HL-60/S4 treated with phorbol 12-myristate 13-acetate at 8.2 ng/mL for 4 days and 3 days (cell line): ENCODE measurements around the gene DNMBP.
"Not testable (repeated sequence)": the region's sequence is repeated elsewhere in the genome, so short reads cannot be mapped to it uniquely, and the experiment has no call there.

ENCODE experiments used
- in situ Hi-C: fragments of 300-500 bp; cut with MboI; formaldehyde crosslinking; loops from 2 replicates; pipeline ENCODE4 v1.15.0; 2022; ENCODE audit warnings: low sequenced_read_pairs

DNMBP gene

DNA sequence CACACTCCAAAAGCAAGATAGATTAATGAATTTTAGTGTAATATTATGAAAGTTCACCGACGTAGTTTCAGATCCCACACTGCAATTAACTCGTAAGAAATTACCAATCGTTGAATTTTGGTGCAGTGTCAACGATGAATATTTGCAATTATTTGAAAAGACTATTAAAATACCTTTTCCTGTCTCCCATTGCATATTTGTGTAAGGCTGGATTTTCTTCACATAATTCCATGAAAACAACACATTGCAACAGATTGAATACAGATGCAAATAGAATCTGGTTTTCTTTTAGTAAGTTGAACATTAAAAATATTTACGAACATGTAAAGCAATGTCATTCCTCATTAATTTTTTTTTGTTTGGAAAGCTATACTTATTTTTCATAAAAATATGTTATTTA, 50.9 kb downstream of the DNMBP start:
- in situ Hi-C loops = no loop called here

DNA sequence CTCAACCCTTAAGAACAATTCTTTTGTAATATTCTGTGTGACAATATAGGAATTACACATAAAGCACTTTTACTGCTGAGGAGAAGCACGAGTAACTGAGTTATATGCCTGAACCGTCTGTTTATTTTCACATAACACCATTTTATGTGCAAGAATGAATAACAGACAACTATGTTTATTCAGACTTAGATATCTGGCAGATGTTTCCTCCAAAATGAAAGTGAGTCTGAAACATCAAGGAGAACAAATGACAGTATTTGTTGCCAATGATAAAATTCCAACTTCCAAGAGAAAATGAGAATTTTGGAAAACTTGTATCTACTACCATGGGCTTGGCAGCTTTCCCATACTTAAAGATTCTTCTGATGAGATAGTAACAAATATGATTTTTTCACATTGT, 51.4 kb downstream of the DNMBP start:
- in situ Hi-C loops = no loop called here

DNA sequence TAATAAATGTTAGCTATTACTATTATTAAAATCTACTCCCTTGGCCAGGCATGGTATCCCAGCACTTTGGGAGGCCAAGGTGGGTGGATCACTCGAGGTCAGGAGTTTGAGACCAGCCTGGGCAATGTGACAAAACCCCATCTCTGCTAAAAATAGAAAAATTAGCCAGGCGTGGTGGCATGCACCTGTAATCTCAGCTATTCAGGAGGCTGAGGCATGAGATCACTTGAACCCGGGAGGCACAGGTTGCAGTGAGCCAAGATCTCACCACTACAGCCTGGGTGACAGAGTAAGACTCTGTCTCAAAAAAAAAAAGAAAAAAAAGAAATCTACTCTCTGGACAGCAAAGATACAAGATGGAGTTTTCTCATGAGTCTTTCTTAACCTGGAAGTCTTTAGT, 56.2 kb downstream of the DNMBP start:
- in situ Hi-C loops = not testable (repeated sequence)

DNA sequence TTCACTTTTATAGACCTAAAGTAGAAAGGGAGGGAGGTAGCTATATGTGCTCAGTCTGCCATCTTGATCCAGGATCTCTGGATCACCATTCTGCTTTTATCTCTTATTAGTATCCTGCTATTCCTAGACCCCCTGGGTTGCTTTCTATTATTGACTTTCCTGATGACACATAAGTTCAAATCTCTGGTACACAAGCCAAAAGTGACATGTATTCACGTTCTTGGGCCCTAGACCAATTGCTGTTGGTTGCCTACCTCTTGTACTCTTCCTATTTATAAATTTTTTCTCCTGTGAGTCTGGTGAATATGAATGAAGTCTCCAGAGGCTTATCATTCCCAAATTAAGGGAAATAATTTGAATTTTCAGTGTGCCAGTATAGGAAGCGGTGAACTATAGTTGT, 56.9 kb downstream of the DNMBP start:
- in situ Hi-C loops = no loop called here

DNA sequence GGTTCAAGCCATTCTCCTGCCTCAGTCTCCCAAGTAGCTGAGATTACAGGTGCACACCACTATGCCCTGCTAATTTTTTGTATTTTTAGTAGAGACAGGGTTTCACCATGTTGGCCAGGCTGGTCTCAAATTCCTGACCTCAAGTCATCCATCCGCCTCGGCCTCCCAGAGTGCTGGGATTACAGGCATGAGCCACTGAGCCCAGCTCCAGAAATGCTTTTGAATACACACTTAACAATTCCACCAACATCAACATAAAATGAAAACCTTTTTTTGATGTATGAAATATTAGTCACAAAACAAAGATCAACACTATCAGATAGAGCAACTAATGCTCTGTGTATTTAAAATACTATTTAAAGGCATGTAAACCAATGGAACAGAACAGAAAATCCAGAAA, 63.7 kb downstream of the DNMBP start:
- in situ Hi-C loops = not testable (repeated sequence)

DNA sequence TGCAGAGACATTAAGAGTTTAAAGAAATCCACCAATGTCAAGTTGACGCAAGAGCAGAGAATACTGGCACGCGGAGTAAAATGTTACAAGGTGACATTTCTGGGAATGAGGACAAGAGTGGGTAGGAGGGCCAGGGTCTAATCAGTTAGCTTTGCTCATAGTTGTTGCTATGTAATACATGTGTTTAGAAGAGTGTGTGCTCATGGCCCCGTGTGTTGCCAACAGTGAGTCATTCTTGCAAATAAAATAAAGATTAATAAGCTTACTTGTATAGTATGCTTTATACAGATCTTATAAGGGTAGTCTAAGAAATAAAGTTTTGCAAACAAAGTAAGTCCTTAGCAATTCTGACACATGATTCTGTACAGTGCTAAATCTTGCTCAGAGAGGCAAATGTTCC, 64.5 kb downstream of the DNMBP start:
- in situ Hi-C loops = no loop called here

DNA sequence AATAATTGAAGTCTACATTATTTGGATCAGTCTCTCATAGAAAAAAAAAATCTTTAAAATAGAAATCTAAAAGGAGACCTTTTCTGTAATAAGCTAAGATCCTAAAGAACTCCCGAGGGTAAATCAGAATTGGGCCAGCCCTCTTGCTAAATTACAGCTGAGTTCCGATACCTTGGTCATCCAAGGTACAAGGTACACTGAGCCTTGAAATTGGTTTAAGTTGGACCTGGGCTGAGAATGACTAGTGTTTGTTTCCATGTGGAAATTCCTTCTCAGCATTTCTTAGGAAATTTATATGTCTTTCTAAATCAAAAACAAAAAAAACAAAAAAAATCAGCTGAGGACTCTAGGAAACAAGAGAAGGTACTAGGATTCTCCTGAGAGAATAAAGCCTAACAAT, 64.9 kb downstream of the DNMBP start:
- in situ Hi-C loops = no loop called here

DNA sequence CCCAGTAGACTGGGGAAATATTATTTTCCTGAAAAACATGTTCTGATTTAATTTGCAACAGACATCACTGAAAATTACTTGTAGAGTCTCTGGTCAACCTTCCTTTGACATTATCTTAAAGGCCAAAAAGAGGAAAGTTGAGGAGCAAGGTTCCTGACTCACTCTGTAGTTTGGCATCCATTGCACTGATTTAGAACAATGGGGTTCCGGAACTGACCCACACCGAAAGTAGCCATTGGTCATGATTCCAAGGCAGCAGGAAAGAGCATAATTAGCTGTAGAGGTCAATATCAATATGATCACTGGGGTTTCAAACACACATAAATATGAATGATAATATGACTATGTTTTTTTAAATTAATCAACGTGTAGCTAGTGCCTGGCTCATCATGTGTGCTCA, 65.8 kb downstream of the DNMBP start:
- in situ Hi-C loops = no loop called here

DNA sequence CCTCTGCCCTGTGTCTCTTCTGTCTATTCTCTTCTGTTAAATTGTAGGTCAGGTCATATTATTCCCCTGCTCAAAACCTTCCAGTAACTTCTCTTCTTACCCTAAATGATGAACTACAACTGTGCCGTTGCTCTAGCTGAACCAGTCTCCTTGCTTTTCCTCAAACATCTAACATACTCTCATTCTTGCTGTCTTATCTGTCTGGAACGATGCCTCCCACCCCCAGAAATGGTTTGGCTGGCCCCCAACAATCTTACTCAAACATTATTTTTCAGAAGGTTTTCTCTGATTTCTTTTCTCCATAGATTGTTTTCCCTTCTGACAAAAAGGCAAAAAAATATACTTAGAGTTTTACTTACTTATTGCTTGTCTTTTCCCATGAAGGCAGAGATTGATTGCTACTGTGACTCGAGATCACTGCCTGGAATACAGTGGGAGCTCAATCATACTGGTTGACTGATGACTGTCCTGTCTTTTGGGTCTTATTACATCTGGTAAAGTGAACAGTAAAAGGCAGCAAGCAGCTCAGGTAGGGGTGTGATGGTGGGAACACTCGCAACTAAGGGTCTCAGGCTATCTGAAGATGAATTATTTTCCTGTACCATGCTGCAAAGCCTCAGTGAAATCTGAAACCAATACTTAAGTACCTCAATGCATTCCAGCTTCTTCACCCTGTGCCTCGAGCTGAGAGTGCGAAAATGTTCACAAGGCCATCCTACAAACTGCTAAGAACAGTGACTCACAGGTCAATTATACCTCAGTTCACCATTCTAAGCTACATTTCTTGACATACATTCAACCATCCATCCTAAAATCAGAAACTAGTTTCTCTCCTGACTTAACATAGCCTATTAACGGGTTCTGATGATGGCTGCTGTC, 67.6 kb downstream of the DNMBP start:
- in situ Hi-C loops = no loop called here

DNA sequence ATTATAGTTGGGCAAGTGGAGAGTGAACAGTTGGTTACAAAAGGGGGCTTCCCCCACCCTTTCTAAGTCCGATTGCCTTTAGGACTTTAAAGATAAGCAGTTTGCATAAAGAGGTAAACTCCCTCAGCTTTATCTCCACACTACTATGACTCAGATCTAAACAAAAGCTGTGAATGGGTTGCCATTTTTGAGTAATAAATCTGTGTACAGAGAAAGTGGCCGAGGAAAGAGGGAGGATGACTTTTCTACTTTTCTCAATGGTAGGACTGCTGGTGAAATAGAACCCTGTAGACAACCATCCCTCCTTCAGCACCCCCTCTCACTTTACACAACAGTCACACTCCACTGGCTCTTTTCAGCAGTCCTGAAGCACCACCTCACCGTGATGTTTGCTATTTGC, 71.2 kb downstream of the DNMBP start:
- in situ Hi-C loops = no loop called here

DNA sequence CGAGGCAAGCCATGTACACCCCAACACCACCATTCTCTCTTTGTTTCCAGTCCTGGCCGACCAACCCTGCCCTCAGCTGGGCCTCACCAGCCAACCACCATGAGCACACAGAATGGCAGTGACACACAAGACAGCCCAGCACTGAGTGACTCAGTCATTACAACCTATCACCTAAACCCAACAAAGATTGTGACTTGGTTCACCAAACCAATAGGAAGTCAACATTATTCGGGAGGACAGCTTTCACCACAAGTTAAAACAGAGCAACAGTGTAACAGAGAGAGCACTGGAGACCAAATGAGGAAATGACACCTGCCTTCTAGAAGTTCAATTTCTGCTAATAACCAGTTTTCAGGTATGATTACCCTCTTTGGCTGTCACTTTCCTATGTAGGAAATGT, 72.1 kb downstream of the DNMBP start:
- in situ Hi-C loops = no loop called here

DNA sequence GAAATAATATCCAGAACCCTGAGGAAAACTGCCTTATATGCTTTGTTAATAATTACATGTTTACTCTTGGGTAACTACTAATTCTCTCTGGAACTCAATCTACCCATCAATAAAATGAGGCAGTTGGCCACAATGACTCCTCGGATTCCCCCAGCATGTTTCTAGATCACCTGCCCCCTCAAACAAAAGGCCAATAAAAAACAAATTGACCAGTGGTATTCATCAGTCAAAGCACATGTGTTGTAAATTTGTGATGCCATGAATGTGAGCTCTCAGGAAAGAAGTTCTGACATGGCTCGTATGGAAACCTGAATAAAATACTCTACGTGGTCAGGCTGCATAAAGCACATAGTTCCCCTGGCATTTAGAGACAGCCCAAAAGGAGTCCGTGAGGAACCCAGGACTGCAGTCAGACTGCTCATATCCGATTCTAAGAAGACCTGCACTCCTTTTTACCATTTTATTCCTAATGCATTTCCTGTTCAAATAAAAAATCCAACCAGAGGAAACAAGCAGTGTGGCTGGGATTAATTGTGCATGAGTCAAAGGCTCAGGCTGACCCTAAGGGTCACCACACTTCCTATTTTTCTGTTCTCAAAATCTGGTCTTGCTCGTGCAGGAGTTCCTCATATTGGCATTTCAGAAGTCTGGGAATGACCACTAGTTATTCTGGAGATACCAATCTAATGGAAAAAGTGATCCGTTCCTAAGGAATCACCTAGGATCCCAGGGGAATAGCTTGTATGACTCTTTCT, 77.4 kb downstream of the DNMBP start:
- in situ Hi-C loops = not testable (repeated sequence)

DNA sequence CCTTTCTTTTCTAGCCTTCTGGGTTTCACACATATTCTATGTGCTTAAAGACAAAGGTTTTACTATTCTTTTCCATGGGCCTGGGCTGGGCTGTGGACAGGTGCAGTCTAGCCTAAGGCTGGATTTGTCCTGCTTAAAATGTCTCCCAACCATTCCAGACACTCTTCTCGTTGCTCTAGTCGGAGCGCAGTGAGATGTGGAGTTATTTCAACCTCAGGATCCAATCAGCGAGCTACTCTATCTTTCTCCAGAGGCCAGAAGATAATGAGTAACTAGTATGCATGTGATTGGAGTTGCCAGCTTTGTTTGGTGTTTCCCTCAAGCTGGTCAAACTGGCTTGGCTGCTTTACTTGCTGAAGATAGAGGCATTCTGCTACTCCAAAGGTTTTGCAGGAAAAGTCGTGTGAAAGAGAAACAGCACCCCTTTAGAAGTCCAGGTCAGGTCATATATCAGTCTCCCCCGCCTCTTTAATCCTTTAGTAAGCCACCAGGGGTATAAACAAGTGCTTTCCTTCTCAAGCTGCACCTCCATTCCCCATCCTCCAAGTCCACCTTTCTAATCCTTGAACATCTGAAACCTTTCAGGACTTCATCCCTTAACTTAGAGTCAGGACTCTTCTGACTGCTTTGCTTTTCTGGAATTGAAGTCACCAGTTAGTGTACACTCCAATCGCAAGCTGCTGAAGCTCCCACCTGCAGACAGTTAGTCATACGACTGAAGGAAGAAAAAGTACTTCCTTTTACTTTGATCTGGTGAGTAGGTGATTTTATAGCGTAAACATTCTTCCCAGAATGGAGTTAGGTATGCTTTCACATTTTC, 78.8 kb downstream of the DNMBP start:
- in situ Hi-C loops = no loop called here

DNA sequence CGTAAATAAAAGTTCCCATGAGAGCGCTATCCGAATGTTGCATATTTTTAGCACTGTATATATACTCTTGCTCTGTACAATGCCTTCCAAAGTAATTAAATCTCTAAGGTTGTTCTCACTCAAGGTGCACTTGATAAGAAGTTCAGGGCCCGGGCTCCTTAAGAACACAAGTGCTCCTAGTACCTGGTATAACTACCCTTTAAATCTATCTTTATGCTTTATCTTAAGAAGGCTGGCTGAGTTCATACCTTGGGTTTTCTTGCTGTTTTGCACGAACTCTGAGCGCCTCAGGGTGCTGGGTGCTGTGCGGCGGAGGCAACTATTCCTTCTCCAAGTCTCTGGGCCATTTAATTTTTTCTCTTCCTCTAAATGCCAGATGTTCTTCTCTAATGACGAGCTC, 80.4 kb downstream of the DNMBP start:
- in situ Hi-C loops = no loop called here

DNA sequence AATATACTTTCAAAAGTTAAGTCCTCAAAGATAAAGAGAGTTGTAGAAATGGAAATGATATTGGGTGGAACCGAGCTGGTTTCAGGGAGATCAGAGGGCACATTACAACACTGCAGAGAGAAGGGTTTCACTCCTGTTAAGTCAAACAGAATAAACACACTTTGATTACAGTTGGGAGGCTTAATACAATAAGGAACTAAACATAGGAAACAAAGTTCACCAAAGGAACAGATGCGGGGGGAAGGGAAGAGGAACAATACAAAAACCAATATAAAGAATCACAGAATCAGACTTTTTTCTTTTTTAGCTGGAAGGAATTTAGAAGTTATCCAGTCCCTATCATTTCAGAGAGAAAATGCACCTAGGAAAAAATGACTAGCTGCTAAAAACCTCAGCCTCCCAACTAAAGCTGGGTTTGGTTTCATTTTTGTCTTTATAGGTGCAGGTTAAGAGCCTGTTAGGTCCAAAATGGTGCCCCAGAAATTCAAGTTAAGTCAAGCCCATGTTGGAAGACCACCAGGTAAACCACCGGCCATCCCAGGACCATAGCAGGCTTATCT, 81.9 kb downstream of the DNMBP start:
- in situ Hi-C loops = no loop called here

DNA sequence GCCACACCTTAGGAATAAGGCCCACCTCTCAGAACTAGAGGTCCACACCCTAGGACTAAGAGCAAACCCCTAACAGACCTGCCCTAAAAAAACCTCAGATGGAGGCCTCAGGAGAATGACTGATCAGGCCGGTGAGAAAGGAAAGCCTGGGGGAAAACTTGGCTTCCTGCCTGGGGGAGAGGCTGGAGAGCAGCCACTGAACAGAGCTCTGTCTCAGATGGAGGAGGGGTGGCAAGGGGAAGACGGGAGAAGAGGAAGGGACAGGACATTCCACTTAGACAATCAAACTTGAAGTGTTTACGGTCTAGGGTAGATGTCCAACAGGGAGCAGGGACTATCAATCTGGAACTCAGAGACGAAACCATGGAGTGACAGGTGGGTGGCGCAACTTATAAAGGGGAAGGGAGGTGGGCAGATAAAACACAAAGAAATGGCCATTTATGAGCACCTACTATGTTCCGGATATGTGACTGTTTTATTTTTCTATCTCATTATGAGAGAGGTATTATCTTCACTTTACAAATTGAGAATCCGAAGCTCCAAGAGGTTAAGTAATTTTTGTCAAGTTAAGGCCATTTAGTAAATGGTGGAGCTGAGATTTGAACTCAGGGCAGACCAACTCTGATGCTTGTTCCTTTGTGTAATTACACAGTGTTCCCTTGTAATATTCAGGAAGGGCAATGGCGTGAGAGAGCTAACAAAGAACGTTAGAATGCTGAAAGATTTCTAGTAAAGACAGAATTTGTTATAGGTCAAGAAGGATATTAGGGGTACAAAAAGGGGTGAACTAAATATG, 82.6 kb downstream of the DNMBP start:
- in situ Hi-C loops = no loop called here

DNA sequence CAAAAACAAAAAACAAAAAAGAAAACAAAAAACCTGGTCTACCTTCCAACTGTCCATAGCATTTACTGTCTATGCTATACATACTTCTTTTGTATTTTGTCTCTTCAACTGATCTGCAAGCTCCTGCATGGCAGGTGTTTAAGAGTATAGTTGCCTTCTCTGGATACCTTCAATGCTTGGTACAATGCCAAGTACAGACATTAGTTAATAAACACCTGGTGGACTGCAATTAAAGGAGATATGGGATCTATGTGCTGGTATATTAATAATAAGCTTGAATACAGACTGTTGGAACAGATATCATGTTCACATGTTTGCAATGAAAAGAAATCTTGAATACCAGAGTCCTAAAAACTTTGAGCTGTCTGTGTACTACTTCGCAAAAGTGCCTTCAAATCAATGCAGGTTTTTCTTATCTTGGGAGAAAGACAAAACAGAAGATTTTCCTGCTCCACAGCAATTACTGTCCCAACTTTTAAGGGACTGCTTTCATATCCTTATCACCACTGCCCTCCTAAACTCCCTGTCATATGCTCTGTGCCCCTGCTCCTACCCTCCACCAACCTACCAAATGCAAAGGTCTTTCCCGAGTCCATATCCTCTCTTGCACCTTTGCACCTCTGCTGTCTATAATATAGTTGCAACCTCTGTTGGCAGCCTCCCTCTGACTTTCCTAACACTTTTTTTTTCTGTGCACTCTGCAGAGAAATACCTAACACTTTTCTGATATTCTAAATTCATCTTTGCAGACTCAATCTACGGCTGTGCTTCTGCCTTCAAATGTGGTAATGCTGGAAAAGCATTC, 85.1 kb downstream of the DNMBP start:
- in situ Hi-C loops = no loop called here

DNA sequence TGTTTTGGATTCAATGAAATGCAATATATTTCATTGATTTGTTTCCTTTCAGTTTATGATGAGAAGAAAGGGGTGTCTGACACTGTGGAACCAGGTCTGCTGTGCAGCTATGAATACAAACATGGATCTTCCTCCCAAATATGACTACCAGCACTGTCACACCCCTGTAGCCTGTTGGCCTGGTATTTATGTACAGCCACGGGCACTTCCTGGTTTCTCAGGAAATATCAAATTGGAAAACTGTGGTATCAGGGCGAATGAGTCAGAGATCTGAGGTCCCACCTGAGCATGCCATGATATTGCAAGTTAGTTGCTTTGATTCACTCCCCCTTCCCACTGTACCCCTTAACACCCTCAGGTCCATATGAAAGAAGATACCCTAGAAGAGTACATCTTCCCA, 87.8 kb downstream of the DNMBP start:
- in situ Hi-C loops = no loop called here

DNA sequence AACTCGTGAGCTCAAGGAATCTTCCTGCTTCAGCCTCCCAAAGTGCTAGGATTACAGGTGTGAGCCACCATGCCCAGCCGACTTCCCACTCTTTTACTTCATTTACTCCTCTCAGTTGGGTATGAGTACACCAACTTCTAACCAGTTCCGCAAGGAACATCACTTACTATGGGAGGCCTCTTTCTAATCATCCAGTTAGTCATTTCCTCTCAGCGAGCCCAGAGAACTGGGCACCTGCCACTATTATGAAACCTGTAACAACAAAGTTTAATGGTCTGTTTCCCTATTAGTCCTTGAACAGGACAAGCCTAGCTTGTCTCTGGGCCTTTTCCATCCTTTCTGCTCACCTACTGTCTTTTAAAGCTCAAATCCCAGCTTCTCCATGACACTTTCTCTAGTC, 88.8 kb downstream of the DNMBP start:
- in situ Hi-C loops = no loop called here

DNA sequence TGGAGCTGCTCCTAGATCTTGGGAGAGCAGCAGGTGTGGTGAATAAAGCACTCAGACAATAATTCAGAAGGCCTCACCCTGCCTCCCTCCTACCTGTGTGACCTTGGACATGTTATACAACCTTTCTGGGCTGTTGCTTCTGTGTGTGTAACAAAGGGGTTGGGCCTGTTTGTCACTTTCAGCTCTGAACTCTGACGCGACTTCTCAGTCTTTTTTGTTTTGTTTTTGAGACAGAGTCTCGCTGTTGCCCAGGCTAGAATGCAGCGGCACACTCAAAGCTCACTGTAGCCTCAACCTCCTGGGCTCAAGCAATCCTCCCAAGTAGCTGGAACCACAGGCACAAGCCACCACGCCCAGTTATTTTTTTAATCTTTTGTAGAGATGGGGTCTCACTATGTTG, 89.3 kb downstream of the DNMBP start:
- in situ Hi-C loops = no loop called here
